MM.1S (cell line): ENCODE measurements around the gene CCBE1.

Experiments
- DNase-seq: peaks from one replicate; pipeline ENCODE4 v3.0.0-alpha.2; 2015
- H2AFZ ChIP-seq: fragments of 300-600 bp; sonication (generic); 2 replicates; pipeline ENCODE4 v1.6.0; 2016; ENCODE audit warnings: antibody characterized with exemption, low read length
- H3F3A ChIP-seq: fragments of 300-600 bp; sonication (generic); 2 replicates; pipeline ENCODE4 v1.6.1; 2016; ENCODE audit warnings: mild to moderate bottlenecking, antibody characterized with exemption, low read length, moderate library complexity, mixed read lengths; ENCODE audit not compliant: insufficient read depth
- H3K27ac ChIP-seq: fragments of 300-600 bp; sonication (generic); 2 replicates; pipeline ENCODE4 v1.5.1; 2016; ENCODE audit warnings: mild to moderate bottlenecking, low read length
- H3K27me3 ChIP-seq: fragments of 300-600 bp; sonication (generic); replicated peaks from 2 replicates; pipeline ENCODE4 v1.6.0; 2016; ENCODE audit warnings: low read length; ENCODE audit not compliant: insufficient read depth
- H3K36me3 ChIP-seq: fragments of 300-600 bp; sonication (generic); replicated peaks from 2 replicates; pipeline ENCODE4 v1.6.1; 2016; ENCODE audit warnings: mild to moderate bottlenecking, low read length, mixed read lengths; ENCODE audit not compliant: insufficient read depth
- H3K4me1 ChIP-seq: fragments of 300-600 bp; sonication (generic); 2 replicates; pipeline ENCODE4 v1.6.1; 2016; ENCODE audit warnings: low read length, mixed read lengths
- H3K4me2 ChIP-seq: fragments of 300-600 bp; sonication (generic); 2 replicates; pipeline ENCODE4 v1.6.0; 2016; ENCODE audit warnings: low read depth, low read length
- H3K4me3 ChIP-seq: fragments of 300-600 bp; sonication (generic); 2 replicates; pipeline ENCODE4 v1.5.1; 2016; ENCODE audit warnings: low read length, mixed read lengths
- H3K79me2 ChIP-seq: fragments of 300-600 bp; sonication (generic); 2 replicates; pipeline ENCODE4 v1.6.1; 2016; ENCODE audit warnings: mixed run types, low read length, mixed read lengths
- H3K9ac ChIP-seq: fragments of 300-600 bp; sonication (generic); 2 replicates; pipeline ENCODE4 v1.6.1; 2016; ENCODE audit warnings: low read length, mixed read lengths
- H3K9me2 ChIP-seq: fragments of 300-600 bp; sonication (generic); replicated peaks from 2 replicates; pipeline ENCODE4 v1.6.1; 2016; ENCODE audit warnings: mild to moderate bottlenecking, low read length, mixed read lengths; ENCODE audit not compliant: insufficient read depth
- H3K9me3 ChIP-seq: fragments of 300-600 bp; sonication (generic); replicated peaks from 2 replicates; pipeline ENCODE4 v1.6.1; 2016; ENCODE audit warnings: mild to moderate bottlenecking, low read length, mixed read lengths; ENCODE audit not compliant: insufficient read depth
- H4K20me1 ChIP-seq: fragments of 300-600 bp; sonication (generic); 2 replicates; pipeline ENCODE4 v1.6.1; 2016; ENCODE audit warnings: mild to moderate bottlenecking, low read length, moderate library complexity, mixed read lengths; ENCODE audit not compliant: insufficient read depth
- CTCF ChIP-seq: fragments of 300-600 bp; sonication (generic); IDR thresholded peaks from 2 replicates; pipeline ENCODE4 v1.5.1; 2016; ENCODE audit warnings: antibody characterized with exemption, low read length, mixed read lengths
- EZH2 ChIP-seq: fragments of 300-600 bp; sonication (generic); optimal IDR thresholded peaks from 2 replicates; pipeline ENCODE3; 2017; ENCODE audit warnings: low read depth, mild to moderate bottlenecking, antibody characterized with exemption, low read length, mixed read lengths
- EZH2phosphoT487 ChIP-seq: fragments of 300-600 bp; sonication (generic); IDR thresholded peaks from 2 replicates; pipeline ENCODE4 v1.6.1; 2018; ENCODE audit warnings: antibody characterized with exemption, low read length

Gene CCBE1

DNA sequence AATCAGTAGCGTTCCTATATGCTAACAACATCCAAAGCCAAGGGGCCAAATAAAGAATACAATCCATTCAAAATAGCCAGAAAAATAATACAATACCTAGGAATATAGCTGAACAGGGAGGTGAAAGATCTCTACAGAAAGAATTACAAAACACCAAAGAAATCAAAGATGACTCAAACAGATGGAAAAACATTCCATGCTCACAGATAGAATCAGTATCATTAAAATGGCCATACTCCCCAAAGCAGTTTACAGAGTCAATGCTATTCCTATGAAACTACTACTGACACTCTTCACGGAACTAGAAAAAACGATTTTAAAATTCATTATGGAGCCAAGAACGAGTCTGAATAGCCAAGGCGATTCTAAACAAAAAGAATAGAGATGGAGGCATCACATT lies 57.4 kb downstream of the CCBE1 start:
- Histone ChIP-seq H3F3A (no peaks in the 10 kb centered on the region), H3K36me3 (no peaks in the 10 kb centered on the region), H3K4me1 (no peaks in the 10 kb centered on the region), H3K27me3 (no peaks in the 10 kb centered on the region), H3K9me2 (no peaks in the 10 kb centered on the region), H3K4me2 (no peak overlapping the region), H3K79me2 (no peaks in the 10 kb centered on the region), H3K27ac (no peak overlapping the region), H3K9ac (no peak overlapping the region), H2AFZ (no peak overlapping the region), H3K4me3 (no peak overlapping the region), H4K20me1 (no peaks in the 10 kb centered on the region), H3K9me3 (no peaks in the 10 kb centered on the region)
- TF ChIP-seq EZH2, result no peak
- TF ChIP-seq EZH2phosphoT487, result no peak
- no peak for TF ChIP-seq CTCF
- DNase-seq, result no peak

GRCh38 chr18:59639136-59639535 lies 58.1 kb downstream of the CCBE1 start:
- Histone ChIP-seq H3K4me2 (no peak overlapping the region), H3K27me3 (no peaks in the 10 kb centered on the region), H3K9me3 (no peaks in the 10 kb centered on the region), H3K36me3 (no peaks in the 10 kb centered on the region), H3K9ac (no peak overlapping the region), H3K9me2 (no peaks in the 10 kb centered on the region), H3K4me1 (no peaks in the 10 kb centered on the region), H3K79me2 (no peaks in the 10 kb centered on the region), H3K4me3 (no peak overlapping the region), H4K20me1 (no peaks in the 10 kb centered on the region), H2AFZ (no peak overlapping the region), H3K27ac (no peak overlapping the region), H3F3A (no peaks in the 10 kb centered on the region)
- DNase-seq, result no peak
- TF ChIP-seq EZH2, result no peak
- no peak for TF ChIP-seq EZH2phosphoT487
- TF ChIP-seq CTCF, result no peak

GRCh38 chr18:59633961-59634485 lies 63.2 kb downstream of the CCBE1 start:
- DNase-seq, result no peak
- no peak overlapping the region for H3K27ac ChIP-seq
- H4K20me1 ChIP-seq, result no peaks in the 10 kb centered on the region
- TF ChIP-seq CTCF (no peak), EZH2phosphoT487 (no peak), EZH2 (no peak)
- no peaks in the 10 kb centered on the region for H3K79me2 ChIP-seq
- no peaks in the 10 kb centered on the region for H3K4me1 ChIP-seq
- no peak overlapping the region for H2AFZ ChIP-seq
- H3K27me3 ChIP-seq, result no peaks in the 10 kb centered on the region
- no peak overlapping the region for H3K9ac ChIP-seq
- H3K9me3 ChIP-seq, result no peaks in the 10 kb centered on the region
- H3K4me2 ChIP-seq, result no peak overlapping the region
- H3K36me3 ChIP-seq, result no peaks in the 10 kb centered on the region
- no peaks in the 10 kb centered on the region for H3K9me2 ChIP-seq
- H3K4me3 ChIP-seq, result no peak overlapping the region
- H3F3A ChIP-seq, result no peaks in the 10 kb centered on the region
